Activated effector memory CD4-positive, alpha-beta T cell treated with anti-CD3 and anti-CD28 coated beads, Interleukin-2, amount 50 U/mL, for 16 hours (primary cell): Measurements from ENCODE around the gene ENDOG.

Source experiments
- DNase-seq: peaks from one replicate; pipeline ENCODE4 v3.0.0-alpha.2; 2020

ENDOG gene

DNA sequence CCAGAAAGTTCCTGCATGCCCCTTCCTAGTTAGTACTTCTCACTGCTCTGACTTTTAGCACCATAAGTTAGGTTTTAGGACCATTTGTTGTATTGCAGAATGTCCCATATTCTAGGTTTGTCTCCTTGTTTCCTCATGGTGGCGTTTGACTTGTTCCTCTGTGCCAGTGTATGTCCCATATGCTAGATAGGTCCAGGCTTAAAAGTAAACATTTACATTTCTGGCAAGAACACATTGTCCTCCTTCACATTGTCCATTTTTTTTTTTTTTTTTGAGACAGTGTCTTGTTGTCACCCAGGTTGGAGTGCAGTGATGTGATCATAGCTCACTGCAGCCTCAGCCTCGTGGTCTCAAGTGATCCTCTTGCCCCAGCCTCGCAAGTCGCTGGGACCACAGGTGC is 15.8 kb upstream of the ENDOG start:
- DNase-seq = no peak

- DNase-seq = no peak
These were observed 12.6 kb upstream of the ENDOG start for GRCh38 chr9:128805661-128806060.

DNA sequence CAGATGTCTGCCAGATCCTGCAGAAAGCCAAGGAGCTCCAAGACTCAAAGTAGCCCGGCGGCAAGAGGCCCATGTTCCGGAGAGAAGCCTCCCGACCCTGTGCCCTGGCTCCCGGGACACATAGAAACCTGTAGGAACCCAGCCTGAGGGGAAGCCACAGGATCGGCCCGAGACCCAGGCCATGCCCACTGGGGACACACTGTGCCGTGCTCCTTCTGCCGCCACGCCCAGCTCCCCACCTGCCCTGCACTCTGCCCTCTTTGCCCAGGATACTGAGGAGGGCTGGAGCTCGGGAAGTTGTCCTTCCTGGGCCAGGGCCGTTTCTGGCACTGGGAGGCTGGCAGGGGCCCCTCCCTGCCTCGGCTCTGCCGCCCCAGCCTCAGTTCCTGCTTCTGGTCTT is 10.5 kb upstream of the ENDOG start:
- no peak for DNase-seq

- DNase-seq = no peak
These were observed 9.8 kb upstream of the ENDOG start for GRCh38 chr9:128808543-128808942.

DNA sequence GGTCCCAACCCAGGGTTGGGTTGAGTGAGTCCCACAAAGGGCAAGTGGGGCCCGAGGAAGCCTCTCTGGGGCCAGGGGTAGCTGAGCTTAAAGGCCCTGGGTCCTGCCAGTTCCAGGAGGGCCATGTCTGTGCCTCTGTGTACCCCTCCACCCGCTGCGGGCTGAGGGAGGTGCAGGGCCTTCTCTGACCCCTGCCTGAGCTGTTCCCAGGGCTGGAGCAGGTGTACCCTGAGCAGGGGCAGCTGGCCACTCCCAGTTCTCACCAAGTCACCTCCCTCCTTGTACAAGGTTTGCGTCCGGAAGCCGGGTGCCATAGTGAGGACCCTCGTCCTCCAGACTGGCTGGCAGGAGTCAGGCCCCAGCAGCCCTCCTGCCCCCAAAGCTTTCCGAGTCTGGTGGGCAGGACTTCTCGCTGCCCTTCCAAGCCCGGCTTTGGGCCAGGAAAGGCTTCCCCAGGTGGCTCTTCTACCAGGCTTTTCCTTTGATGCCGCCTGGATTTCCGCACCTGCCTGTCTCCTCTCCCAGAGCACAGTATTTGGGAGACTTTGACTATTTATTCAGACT is 9.2 kb upstream of the ENDOG start:
- DNase-seq = no peak

DNA sequence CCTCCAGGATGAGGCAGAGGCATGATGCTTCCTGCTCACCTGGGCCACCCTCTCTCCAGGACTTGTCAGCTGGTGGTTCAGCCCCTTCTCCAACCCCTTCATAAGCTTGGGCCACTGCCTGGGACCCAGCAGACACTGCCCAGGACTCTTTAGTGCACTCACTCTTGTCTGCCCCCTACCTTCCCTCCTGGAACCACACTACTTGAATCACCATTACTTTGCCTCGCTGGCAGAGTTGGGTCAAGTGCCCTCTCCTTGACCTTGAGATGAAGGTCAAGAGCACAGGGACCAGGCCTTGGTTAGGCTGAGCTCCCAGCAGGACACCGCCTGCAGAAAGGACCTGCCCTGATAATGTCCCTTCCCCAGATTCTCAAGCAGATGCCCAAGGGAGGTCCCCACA is 8.5 kb upstream of the ENDOG start:
- DNase-seq = no peak

DNA sequence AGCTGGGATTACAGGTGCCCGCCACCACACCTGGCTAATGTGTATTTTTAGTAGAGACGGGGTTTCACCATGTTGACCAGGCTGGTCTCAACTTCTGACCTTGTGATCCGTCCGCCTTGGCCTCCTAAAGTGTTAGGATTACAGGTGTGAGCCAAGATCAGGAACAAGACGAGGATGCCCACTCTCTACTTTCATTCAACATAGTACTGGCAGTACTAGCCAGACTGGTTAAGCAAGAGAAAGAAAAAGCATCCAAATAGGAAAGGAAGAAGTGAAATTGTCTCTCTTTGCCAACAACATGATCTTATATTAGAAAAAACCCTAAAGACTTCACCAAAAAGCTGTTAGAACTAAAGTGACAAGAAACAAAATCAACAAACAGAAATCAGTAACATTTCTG is 7.4 kb upstream of the ENDOG start:
- no peak for DNase-seq

- DNase-seq = peak; percentile 77
These were observed 777 bp downstream of the ENDOG start for GRCh38 chr9:128818839-128819715.

GRCh38 chr9:128819716-128820664 is 1.7 kb downstream of the ENDOG start:
- no peak for DNase-seq

GRCh38 chr9:128820665-128821583 is 2.6 kb downstream of the ENDOG start:
- DNase-seq = no peak

GRCh38 chr9:128821584-128822406 is 3.5 kb downstream of the ENDOG start:
- no peak for DNase-seq

DNA sequence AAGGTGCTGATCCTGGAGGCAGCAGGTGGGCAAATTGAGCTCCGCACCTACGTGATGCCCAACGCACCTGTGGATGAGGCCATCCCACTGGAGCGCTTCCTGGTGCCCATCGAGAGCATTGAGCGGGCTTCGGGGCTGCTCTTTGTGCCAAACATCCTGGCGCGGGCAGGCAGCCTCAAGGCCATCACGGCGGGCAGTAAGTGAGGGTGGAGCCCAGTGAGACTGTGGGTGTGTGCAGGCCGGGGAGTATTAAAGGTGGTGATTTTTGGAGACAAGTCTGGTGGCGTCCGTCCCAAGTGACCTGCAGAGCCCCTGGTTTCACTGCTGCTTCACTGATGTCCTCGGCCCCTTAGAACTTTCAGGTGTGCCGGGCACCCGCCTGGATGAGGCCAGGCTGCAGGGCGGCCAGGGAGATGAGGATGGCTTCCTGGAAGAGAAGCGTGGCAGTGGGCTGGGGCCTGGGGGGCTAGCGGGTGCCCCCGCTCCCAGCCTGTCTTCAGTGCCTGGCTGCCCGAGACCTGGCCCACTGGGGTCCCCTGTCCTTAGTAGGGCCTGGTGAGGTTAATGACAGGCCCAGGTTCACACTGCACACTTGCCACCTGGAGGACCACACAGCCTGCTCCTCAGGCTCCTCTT is 4.2 kb downstream of the ENDOG start:
- DNase-seq = no peak

GRCh38 chr9:128823362-128823902 is 5.1 kb downstream of the ENDOG start:
- DNase-seq = no peak

- DNase-seq = no peak
These were observed 5.7 kb downstream of the ENDOG start for GRCh38 chr9:128823903-128824406.

GRCh38 chr9:128824911-128825310 is 6.6 kb downstream of the ENDOG start:
- DNase-seq = no peak

- DNase-seq = no peak
These were observed 7.8 kb downstream of the ENDOG start for GRCh38 chr9:128825923-128826700.

DNA sequence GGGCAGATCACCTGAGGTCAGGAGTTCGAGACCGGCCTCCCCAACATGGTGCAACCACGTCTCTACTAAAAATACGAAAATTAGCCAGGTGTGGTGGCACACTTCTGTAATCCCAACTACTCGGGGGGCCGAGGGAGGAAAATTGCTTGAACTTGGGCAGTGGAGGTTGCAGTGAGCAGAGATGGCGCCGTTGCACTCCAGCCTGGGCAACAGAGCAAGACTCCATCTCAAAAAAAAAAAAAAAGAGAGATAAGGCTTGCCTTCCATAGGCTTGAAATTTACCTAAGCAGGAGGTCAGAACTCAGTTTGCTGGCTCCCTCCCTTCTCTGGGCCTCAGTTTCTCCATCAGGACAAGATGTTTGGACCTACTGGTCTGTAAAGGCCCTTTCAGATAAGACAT is 10.0 kb downstream of the ENDOG start:
- DNase-seq = no peak

DNA sequence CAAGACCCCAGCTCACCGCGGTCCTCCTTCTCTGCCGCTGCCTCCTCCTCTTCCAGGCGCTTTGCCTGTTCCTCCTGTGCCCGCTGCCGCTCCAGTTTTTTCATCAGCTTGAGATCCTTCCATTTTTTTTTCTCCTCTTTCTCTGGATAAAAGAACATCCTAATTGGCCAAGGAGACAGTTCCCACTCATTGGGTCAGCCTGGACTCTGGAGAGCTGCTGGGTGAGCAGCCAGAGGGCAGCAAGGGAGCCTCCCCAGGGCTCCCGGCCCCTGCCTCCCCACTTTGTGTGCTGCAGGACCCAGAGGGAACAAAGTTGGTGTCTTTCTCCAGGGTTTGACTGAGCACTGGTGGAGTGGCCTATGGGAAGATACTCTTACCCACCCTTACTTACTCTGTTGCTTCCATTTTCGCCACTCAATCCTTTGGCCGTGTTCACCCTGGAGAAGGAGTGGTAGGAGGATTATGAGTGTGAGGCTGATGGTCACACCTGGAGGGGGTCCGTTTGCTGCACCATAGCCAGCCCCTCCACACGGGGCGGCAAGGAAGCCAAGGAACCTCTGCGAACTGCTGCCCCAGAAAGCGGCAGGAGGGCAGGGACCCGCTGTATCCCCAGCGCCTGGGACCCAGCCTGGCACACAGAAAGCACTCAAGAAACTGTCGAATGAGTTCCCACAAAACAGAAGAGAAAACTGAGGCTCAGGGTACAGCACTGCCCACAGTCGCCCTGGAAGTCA is 10.6 kb downstream of the ENDOG start:
- DNase-seq = no peak
